GM12873 (cell line): Measurements from ENCODE around the gene ZNF431.

Source experiments
- CTCF ChIP-seq: IDR thresholded peaks from 2 replicates; pipeline ENCODE4 v1.5.1; 2012; ENCODE audit warnings: low read depth, mild to moderate bottlenecking, moderate library complexity, low read length, control low read depth; ENCODE audit not compliant: insufficient read depth; ENCODE audit errors: missing control alignments

Gene ZNF431

GRCh38 chr19:21133633-21134032 lies 8.2 kb upstream of the ZNF431 start:
- no peak for TF ChIP-seq CTCF

- no peak for TF ChIP-seq CTCF
These were observed 6.9 kb upstream of the ZNF431 start for GRCh38 chr19:21134934-21135366.

DNA sequence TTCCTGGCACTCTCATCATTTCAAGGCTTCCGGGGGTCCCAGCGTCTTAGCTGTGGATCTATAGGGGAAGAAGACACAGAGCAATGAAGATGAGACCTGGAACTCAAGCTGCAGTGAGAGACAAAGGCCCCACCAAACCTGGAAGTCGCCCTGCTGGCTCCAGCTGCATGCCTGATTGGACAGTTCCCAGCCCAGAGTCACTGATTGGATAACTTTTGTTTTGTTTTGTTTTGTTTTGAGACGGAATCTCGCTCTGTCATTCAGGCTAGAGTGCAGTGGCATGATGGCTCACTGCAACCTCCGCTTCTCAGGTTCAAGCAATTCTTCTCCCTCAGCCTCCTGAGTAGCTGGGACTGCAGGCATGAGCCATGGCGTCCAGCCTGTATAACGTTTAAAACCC lies 6.4 kb upstream of the ZNF431 start:
- no peak for TF ChIP-seq CTCF

DNA sequence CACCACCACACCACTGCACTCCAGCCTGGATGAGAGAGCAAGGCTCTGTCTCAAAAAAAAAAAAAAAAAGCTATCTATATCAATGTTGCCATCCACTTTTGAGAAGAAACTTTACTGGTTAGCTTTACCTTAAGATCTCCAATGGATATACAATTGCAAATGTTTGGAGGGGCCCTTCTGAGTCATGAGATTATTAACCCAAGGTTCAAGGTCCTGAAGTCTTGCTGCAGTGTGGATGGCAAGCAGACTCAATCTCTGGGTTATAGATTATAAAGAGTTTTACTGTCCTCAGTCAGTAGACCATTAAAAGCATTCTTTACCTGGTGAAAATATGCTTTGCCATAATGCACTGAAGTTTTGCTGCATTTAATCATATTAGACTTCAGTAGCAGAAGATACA lies 3.7 kb upstream of the ZNF431 start:
- TF ChIP-seq CTCF: no peak

- no peak for TF ChIP-seq CTCF
These were observed 1.6 kb downstream of the ZNF431 start for GRCh38 chr19:21143428-21143827.

DNA sequence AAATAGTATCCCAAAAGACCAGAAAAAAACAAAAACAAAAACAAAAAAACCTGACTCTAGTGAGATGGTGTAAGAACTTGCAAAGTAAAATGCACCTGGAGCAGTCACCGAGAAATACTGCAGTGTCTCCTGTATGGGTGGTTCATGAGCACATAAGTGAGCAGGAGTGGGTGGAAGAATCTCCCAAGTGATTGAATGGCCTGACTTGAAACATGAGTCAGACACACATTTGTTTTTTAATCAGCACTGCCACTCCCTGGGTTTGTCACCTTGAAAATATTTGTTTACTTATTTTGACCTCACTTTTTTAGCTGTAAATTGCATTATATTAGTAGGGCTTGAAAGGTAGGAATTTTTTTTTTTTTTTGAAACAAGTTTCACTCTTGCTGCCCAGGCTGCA lies 2.0 kb downstream of the ZNF431 start:
- no peak for TF ChIP-seq CTCF

DNA sequence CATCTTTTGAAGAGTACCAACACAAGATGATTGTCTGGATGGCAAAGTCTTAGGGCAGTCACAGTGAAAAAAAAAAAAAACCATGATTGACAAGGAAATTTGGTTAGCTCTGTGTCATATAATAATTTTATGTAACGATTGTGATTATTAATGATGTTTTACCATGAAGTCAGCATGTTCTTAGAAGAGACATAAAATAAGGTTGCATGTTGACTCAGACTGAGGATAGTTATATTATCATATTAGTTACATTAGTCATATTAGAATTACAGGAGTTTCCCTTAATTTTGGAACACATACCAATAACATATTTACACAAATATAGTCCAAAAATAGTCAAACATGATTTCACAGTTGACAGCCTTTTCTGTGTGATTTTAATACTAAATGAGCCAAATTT lies 5.7 kb downstream of the ZNF431 start:
- no peak for TF ChIP-seq CTCF

- TF ChIP-seq CTCF: no peak
These were observed 6.8 kb downstream of the ZNF431 start for GRCh38 chr19:21148681-21149080.
